Measurements from ENCODE around the gene MESP2.
A peak's percentile ranks its signal among the peaks of the same experiment; 100 is the strongest.

DNA sequence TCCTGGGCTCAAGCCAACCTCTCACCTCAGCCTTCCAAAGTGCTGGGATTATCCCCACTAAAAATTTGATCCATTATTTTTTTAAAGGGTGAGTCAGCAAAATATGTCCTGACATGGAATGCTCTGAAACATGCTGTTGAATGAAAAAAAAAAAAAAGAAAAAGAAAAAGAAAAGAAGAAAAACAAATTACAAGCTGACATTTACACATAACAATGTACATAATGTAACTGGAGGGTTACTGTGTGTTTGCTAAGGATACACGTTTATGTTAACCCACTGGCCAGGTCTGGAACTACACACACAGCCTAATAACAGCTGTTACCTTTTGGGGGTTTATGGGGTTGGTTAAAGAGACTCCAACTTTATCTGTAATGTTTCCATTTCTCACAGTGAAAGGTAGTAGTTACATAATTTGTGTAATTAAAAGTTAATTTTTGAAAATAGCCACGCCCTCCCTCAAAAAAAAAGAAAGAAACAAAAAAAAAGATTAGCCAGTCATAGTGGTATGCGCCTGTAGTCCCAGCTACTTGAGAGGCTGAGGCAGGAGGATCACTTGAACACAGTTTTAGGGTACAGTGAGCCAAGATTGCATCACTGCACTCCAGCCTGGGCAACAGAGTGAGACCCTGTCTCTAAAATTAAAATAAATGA lies 3.1 kb upstream of the MESP2 start:
- TF ChIP-seq GABPA (IDR thresholded peaks at IDR 0.05; ENCODE audit: borderline replicate concordance, insufficient read depth, low read length) (no peak), SIN3A (conservative IDR thresholded peaks at IDR 0.05 in 1 of 2, IDR thresholded peaks at IDR 0.05 in 1 of 2; ENCODE audit: low read depth in 1 of 2, low read length in 2 of 2) (no peak), RFX5 (IDR thresholded peaks at IDR 0.05; ENCODE audit: borderline replicate concordance, low read depth, low read length) (no peak), RXRA (IDR thresholded peaks at IDR 0.05; ENCODE audit: insufficient read depth, low read depth, low read length) (no peak), SP4 (IDR thresholded peaks at IDR 0.05; ENCODE audit: low read length) (no peak), CTCF (IDR thresholded peaks at IDR 0.05; ENCODE audit: control extremely low read depth in 1 of 3, insufficient read depth in 1 of 3, low read depth in 1 of 3, low read length in 3 of 3) (peak in 1 of 3 experiments; percentile 24; a peak in 1 of 4 replicates), POLR2A (IDR thresholded peaks at IDR 0.05; ENCODE audit: control extremely low read depth in 1 of 2, low read depth in 2 of 2, low read length in 2 of 2) (no peak), KDM1A (IDR thresholded peaks at IDR 0.05; ENCODE audit: borderline replicate concordance, low read length) (no peak), EGR1 (IDR thresholded peaks at IDR 0.05; ENCODE audit: borderline replicate concordance, low read depth, low read length) (no peak)
